Liver (tissue), 9 donors: ENCODE measurements around the gene PCNT. TPM values are rescaled to one million over a fixed set of nuclear protein-coding genes. Genes with fewer than 3 reads are reported as not detected.

Source experiments
- DNase-seq: peaks from one replicate; pipeline ENCODE4 v3.0.0-alpha.2; 2017; ENCODE audit warnings: low spot score
- H3K27ac ChIP-seq, 2 donors: one replicate each; pipeline ENCODE4 v1.7.0; 2013; ENCODE audit warnings: inconsistent platforms in 2 of 2, low read length in 2 of 2, control low read depth in 1 of 2, low read depth in 1 of 2, mild to moderate bottlenecking in 1 of 2
- H3K27me3 ChIP-seq, 4 donors: one replicate each; pipeline versions ENCODE4 v1.6.1 to v1.7.0; 2013; ENCODE audit warnings: low read length in 3 of 4, inconsistent platforms in 1 of 4, mild to moderate bottlenecking in 1 of 4, moderate library complexity in 1 of 4; ENCODE audit not compliant: control insufficient read depth in 4 of 4, insufficient read depth in 4 of 4
- H3K36me3 ChIP-seq, 4 donors: one replicate each; pipeline versions ENCODE4 v1.6.1 to v1.7.0; 2013; ENCODE audit warnings: low read length in 3 of 4, mild to moderate bottlenecking in 3 of 4, low read depth in 1 of 4, moderate library complexity in 1 of 4; ENCODE audit not compliant: control insufficient read depth in 4 of 4, insufficient read depth in 3 of 4
- H3K4me1 ChIP-seq, 4 donors: one replicate each; pipeline versions ENCODE4 v1.6.1 to v1.7.0; 2013; ENCODE audit warnings: low read length in 3 of 4, mild to moderate bottlenecking in 3 of 4, moderate library complexity in 1 of 4; ENCODE audit not compliant: control insufficient read depth in 4 of 4, insufficient read depth in 4 of 4
- H3K4me3 ChIP-seq, 3 donors: one replicate each; pipeline versions ENCODE4 v1.6.1 to v1.7.0; 2013; ENCODE audit warnings: low read length in 3 of 3, control low read depth in 1 of 3, low read depth in 1 of 3, mild to moderate bottlenecking in 1 of 3
- H3K9ac ChIP-seq, 2 donors: one replicate each; pipeline ENCODE4 v1.7.0; 2013; ENCODE audit warnings: low read length in 2 of 2, mild to moderate bottlenecking in 2 of 2, moderate library complexity in 2 of 2, control low read depth in 1 of 2, low read depth in 1 of 2
- H3K9me3 ChIP-seq, 4 donors: one replicate each; pipeline versions ENCODE4 v1.6.1 to v1.7.0; 2013; ENCODE audit warnings: low read length in 3 of 4; ENCODE audit not compliant: control insufficient read depth in 4 of 4
- CTCF ChIP-seq: fragments of 150-350 bp; IDR thresholded peaks from 2 replicates; pipeline ENCODE4 v1.5.1; 2017; ENCODE audit warnings: improper control_type of control experiment, low read depth, low read length; ENCODE audit not compliant: missing input control
- EGR1 ChIP-seq, 2 donors: IDR thresholded peaks; 2 replicates each; pipeline ENCODE4 v1.6.1; 2016 to 2018; ENCODE audit warnings: antibody characterized with exemption in 2 of 2, low read depth in 2 of 2
- FOXA1 ChIP-seq: IDR thresholded peaks from 2 replicates; pipeline ENCODE4 v1.6.1; 2016; ENCODE audit warnings: antibody characterized with exemption
- FOXA2 ChIP-seq: IDR thresholded peaks from 2 replicates; pipeline ENCODE4 v1.6.1; 2016; ENCODE audit warnings: antibody characterized with exemption
- GABPA ChIP-seq, 2 donors: IDR thresholded peaks in 1 of 2; conservative IDR thresholded peaks in 1 of 2; 2 replicates each; pipeline ENCODE4 v1.6.1; 2016; ENCODE audit warnings: antibody characterized with exemption in 2 of 2, mild to moderate bottlenecking in 1 of 2, moderate library complexity in 1 of 2
- HNF4A ChIP-seq, 2 donors: conservative IDR thresholded peaks; 2 replicates each; pipeline ENCODE4 v1.6.1; 2016; ENCODE audit warnings: antibody characterized with exemption in 2 of 2, mild to moderate bottlenecking in 2 of 2
- HNF4G ChIP-seq: IDR thresholded peaks from 2 replicates; pipeline ENCODE4 v1.6.1; 2016; ENCODE audit warnings: antibody characterized with exemption
- JUND ChIP-seq, 2 donors: IDR thresholded peaks; 2 replicates each; pipeline ENCODE4 v1.6.1; 2016; ENCODE audit warnings: antibody characterized with exemption in 2 of 2
- MAX ChIP-seq: IDR thresholded peaks from 2 replicates; pipeline ENCODE4 v1.6.1; 2016; ENCODE audit warnings: antibody characterized with exemption
- RAD21 ChIP-seq, 2 donors: IDR thresholded peaks; 2 replicates each; pipeline ENCODE4 v1.6.1; 2016; ENCODE audit warnings: antibody characterized with exemption in 2 of 2, mild to moderate bottlenecking in 2 of 2
- RXRA ChIP-seq, 2 donors: IDR thresholded peaks; 2 replicates each; pipeline ENCODE4 v1.6.1; 2017 to 2018; ENCODE audit warnings: antibody characterized with exemption in 2 of 2, mild to moderate bottlenecking in 1 of 2
- TAF1 ChIP-seq: conservative IDR thresholded peaks from 2 replicates; pipeline ENCODE4 v1.6.1; 2016; ENCODE audit warnings: antibody characterized with exemption, mild to moderate bottlenecking
- YY1 ChIP-seq: IDR thresholded peaks from 2 replicates; pipeline ENCODE4 v1.6.1; 2016; ENCODE audit warnings: antibody characterized with exemption, mild to moderate bottlenecking
- WGBS: extraction: QIAGEN DNeasy Blood & Tissue Kit; methylation state at CpG from one replicate; pipeline ENCODE4 v1.1.7; 2013; 5-methylcytosine and 5-hydroxymethylcytosine counted together
- polyA plus RNA-seq, 2 donors: library from polyadenylated mRNA; stranded (reverse) in 1 of 2; unstranded in 1 of 2; fragments of 200-250 nt in 1 of 2; fragments of >200 nt in 1 of 2; fragmentation: Nextera tagmentation in 1 of 2; extraction: Ambion mirVana in 1 of 2; gene quantifications; one replicate each; pipeline versions ENCODE4 v1.2.1 to v1.2.3, GENCODE V29; 2013 to 2015
- total RNA-seq, 2 donors: library from RNA; depleted of rRNA; stranded (reverse); fragments of >200 nt; gene quantifications; one replicate each; pipeline ENCODE4 v1.2.3, GENCODE V29; 2014
- TF ChIP-seq, protein P1 (sequence below): IDR thresholded peaks from 2 replicates; pipeline ENCODE4 v1.6.1; 2016; ENCODE audit warnings: antibody characterized with exemption, mild to moderate bottlenecking
- TF ChIP-seq, protein P2 (sequence below): IDR thresholded peaks from 2 replicates; pipeline ENCODE4 v1.6.1; 2016; ENCODE audit warnings: antibody characterized with exemption
- TF ChIP-seq, protein P3 (sequence below): IDR thresholded peaks from 2 replicates; pipeline ENCODE4 v1.6.1; 2016; ENCODE audit warnings: antibody characterized with exemption
- donor health status: healthy.
- donor health status: healthy.
- donor health status: healthy.
- donor health status: healthy.
- donor health status: healthy.

PCNT gene
- total and polyA plus RNA-seq, 4 donors = 6.7 to 36.8 (median 15.2) TPM

GRCh38 chr21:46469275-46469674 lies 145.3 kb downstream of the PCNT start:
- Histone ChIP-seq H3K4me3 (no peak overlapping the region), H3K27ac (no peak overlapping the region), H3K27me3 (no peaks in the 10 kb centered on the region), H3K36me3 (peaks cover 0 to 3% (median under 1%) of the 10 kb centered on the region in 4 donors), H3K9me3 (no peaks in the 10 kb centered on the region), H3K4me1 (peaks cover 0 to 2% (median 0%) of the 10 kb centered on the region in 4 donors), H3K9ac (no peak overlapping the region)
- DNase-seq = no peak
- TF ChIP-seq TAF1 (no peak), HNF4A (conservative IDR thresholded peaks at IDR 0.05) (no peak), CTCF (no peak), JUND (IDR thresholded peaks at IDR 0.05) (no peak), MAX (no peak), RAD21 (IDR thresholded peaks at IDR 0.05) (no peak), EGR1 (IDR thresholded peaks at IDR 0.05; ENCODE audit: low read depth in 2 of 2) (no peak), HNF4G (no peak), FOXA1 (no peak), FOXA2 (no peak), RXRA (IDR thresholded peaks at IDR 0.05) (no peak), GABPA (IDR thresholded peaks at IDR 0.05 in 1 of 2, conservative IDR thresholded peaks at IDR 0.05 in 1 of 2) (no peak)
- TF ChIP-seq, protein P1, sequence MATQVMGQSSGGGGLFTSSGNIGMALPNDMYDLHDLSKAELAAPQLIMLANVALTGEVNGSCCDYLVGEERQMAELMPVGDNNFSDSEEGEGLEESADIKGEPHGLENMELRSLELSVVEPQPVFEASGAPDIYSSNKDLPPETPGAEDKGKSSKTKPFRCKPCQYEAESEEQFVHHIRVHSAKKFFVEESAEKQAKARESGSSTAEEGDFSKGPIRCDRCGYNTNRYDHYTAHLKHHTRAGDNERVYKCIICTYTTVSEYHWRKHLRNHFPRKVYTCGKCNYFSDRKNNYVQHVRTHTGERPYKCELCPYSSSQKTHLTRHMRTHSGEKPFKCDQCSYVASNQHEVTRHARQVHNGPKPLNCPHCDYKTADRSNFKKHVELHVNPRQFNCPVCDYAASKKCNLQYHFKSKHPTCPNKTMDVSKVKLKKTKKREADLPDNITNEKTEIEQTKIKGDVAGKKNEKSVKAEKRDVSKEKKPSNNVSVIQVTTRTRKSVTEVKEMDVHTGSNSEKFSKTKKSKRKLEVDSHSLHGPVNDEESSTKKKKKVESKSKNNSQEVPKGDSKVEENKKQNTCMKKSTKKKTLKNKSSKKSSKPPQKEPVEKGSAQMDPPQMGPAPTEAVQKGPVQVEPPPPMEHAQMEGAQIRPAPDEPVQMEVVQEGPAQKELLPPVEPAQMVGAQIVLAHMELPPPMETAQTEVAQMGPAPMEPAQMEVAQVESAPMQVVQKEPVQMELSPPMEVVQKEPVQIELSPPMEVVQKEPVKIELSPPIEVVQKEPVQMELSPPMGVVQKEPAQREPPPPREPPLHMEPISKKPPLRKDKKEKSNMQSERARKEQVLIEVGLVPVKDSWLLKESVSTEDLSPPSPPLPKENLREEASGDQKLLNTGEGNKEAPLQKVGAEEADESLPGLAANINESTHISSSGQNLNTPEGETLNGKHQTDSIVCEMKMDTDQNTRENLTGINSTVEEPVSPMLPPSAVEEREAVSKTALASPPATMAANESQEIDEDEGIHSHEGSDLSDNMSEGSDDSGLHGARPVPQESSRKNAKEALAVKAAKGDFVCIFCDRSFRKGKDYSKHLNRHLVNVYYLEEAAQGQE = no peak
- TF ChIP-seq, protein P2, sequence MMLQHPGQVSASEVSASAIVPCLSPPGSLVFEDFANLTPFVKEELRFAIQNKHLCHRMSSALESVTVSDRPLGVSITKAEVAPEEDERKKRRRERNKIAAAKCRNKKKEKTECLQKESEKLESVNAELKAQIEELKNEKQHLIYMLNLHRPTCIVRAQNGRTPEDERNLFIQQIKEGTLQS = no peak
- TF ChIP-seq, protein P3, sequence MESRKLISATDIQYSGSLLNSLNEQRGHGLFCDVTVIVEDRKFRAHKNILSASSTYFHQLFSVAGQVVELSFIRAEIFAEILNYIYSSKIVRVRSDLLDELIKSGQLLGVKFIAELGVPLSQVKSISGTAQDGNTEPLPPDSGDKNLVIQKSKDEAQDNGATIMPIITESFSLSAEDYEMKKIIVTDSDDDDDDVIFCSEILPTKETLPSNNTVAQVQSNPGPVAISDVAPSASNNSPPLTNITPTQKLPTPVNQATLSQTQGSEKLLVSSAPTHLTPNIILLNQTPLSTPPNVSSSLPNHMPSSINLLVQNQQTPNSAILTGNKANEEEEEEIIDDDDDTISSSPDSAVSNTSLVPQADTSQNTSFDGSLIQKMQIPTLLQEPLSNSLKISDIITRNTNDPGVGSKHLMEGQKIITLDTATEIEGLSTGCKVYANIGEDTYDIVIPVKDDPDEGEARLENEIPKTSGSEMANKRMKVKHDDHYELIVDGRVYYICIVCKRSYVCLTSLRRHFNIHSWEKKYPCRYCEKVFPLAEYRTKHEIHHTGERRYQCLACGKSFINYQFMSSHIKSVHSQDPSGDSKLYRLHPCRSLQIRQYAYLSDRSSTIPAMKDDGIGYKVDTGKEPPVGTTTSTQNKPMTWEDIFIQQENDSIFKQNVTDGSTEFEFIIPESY = no peak
- WGBS = 96% methylated on average over 3 of the region's 3 CpGs

GRCh38 chr21:46471514-46471913 lies 147.6 kb downstream of the PCNT start:
- Histone ChIP-seq H3K27ac (no peak overlapping the region), H3K9ac (no peak overlapping the region), H3K36me3 (peaks cover 0 to 3% (median 0%) of the 10 kb centered on the region in 4 donors), H3K27me3 (no peaks in the 10 kb centered on the region), H3K4me1 (peaks cover 0 to 2% (median 0%) of the 10 kb centered on the region in 4 donors), H3K9me3 (no peaks in the 10 kb centered on the region), H3K4me3 (no peak overlapping the region)
- DNase-seq = no peak
- WGBS = 88% methylated on average over 1 of the region's 1 CpG
- TF ChIP-seq HNF4A (conservative IDR thresholded peaks at IDR 0.05) (no peak), YY1 (no peak), JUND (IDR thresholded peaks at IDR 0.05) (no peak), TAF1 (no peak), FOXA2 (no peak), HNF4G (no peak), RXRA (IDR thresholded peaks at IDR 0.05) (no peak)
- TF ChIP-seq, protein P1 = no peak
